ENCODE measurements around the gene PALD1. TPM values are rescaled to one million over a fixed set of nuclear protein-coding genes. Genes with fewer than 3 reads are reported as not detected.
A peak's percentile ranks its signal among the peaks of the same experiment; 100 is the strongest.

Gene PALD1
- total and polyA plus RNA-seq, 4 experiments from 2014 or later: not detected

- intact Hi-C loops (cut with micrococcal nuclease): loop anchor here (1.0 to 5.0 kb wide), 3 partner anchors 16 to 245 kb away; partner anchors contain the start of genes EIF4EBP2 and PPA1
- Mint-ChIP-seq H3K9me3 (no peaks in the 10 kb centered on the region), H3K27me3 (peaks cover 1 to 2% of the 10 kb centered on the region in 2 donors), H3K36me3 (no peaks in the 10 kb centered on the region), H3K27ac (peak overlapping the region; percentile 68 to 95 (median 89)), H3K4me1 (peaks cover 27 to 58% (median 45%) of the 10 kb centered on the region in 4 donors), H3K4me3 (peak overlapping the region; percentile 79 to 92 (median 80))
- ChIA-PET CTCF (ENCODE audit: partially characterized antibody) (interaction anchor here (0.8 to 1.2 kb wide), 3 partner anchors 16 to 17 kb away, joined by 3 to 7 read pairs (median 4); no protein-coding TSS in a partner anchor), POLR2A (ENCODE audit: partially characterized antibody) (interaction anchor here (1.0 to 2.7 kb wide), 7 partner anchors 17 to 339 kb away, joined by 3 to 11 read pairs (median 3); partner anchors contain the start of genes EIF4EBP2 and PPA1)
- H3K9me3 ChIP-seq (ENCODE audit: control insufficient read depth in 1 of 2, low read length in 2 of 2): no peaks in the 10 kb centered on the region
- peak; percentile 78 to 94 (median 80) for DNase-seq
- H3K27me3 ChIP-seq (ENCODE audit: insufficient read depth, low read length): no peaks in the 10 kb centered on the region
- H3K36me3 ChIP-seq (ENCODE audit: insufficient read depth, low read length): no peaks in the 10 kb centered on the region
- H3K4me3 ChIP-seq (ENCODE audit: low read length in 2 of 2): peak overlapping the region in 1 of 2 donors; percentile 33
- H3K4me1 ChIP-seq (ENCODE audit: insufficient read depth, low read length): peaks cover 50% of the 10 kb centered on the region
- H3K27ac ChIP-seq (ENCODE audit: low read depth, low read length): no peak overlapping the region
Measured at GRCh38 chr10:70477661-70478162, 855 bp upstream of the PALD1 start.

- no peak for DNase-seq
- Histone ChIP-seq H3K4me1 (ENCODE audit: insufficient read depth, low read length) (peaks cover 50% of the 10 kb centered on the region), H3K4me3 (ENCODE audit: low read length in 2 of 2) (no peak overlapping the region), H3K27ac (ENCODE audit: low read depth, low read length) (no peak overlapping the region), H3K36me3 (ENCODE audit: insufficient read depth, low read length) (no peaks in the 10 kb centered on the region), H3K9me3 (ENCODE audit: control insufficient read depth in 1 of 2, low read length in 2 of 2) (no peaks in the 10 kb centered on the region), H3K27me3 (ENCODE audit: insufficient read depth, low read length) (no peaks in the 10 kb centered on the region)
- Mint-ChIP-seq H3K27ac (peak overlapping the region in 3 of 7 donors; percentile 35 to 82 (median 59)), H3K4me3 (peak overlapping the region; percentile 35 to 86 (median 70)), H3K27me3 (peaks cover 0 to 1% of the 10 kb centered on the region in 2 donors), H3K9me3 (no peaks in the 10 kb centered on the region), H3K36me3 (no peaks in the 10 kb centered on the region), H3K4me1 (peaks cover 27 to 58% (median 45%) of the 10 kb centered on the region in 4 donors)
- POLR2A ChIA-PET (ENCODE audit: partially characterized antibody): no interaction called here
- CTCF ChIA-PET (ENCODE audit: partially characterized antibody): no interaction called here
- intact Hi-C loops (cut with micrococcal nuclease): loop anchor here (5.0 kb wide), 1 partner anchor 77 kb away; the partner anchor contains the start of gene EIF4EBP2
Measured at GRCh38 chr10:70479165-70479581, 606 bp downstream of the PALD1 start.

- intact Hi-C loops (cut with micrococcal nuclease): loop anchor here (5.0 kb wide), 1 partner anchor 77 kb away; the partner anchor contains the start of gene EIF4EBP2
- DNase-seq: no peak
Measured at GRCh38 chr10:70479626-70480238, 1.2 kb downstream of the PALD1 start.

GRCh38 chr10:70480239-70480861, 1.8 kb downstream of the PALD1 start:
- POLR2A ChIA-PET (ENCODE audit: partially characterized antibody): no interaction called here
- Mint-ChIP-seq H3K36me3 (no peaks in the 10 kb centered on the region), H3K9me3 (no peaks in the 10 kb centered on the region), H3K27me3 (peaks cover 0 to 1% of the 10 kb centered on the region in 2 donors), H3K4me3 (peak overlapping the region; percentile 52 to 86 (median 70)), H3K4me1 (peaks cover 27 to 53% (median 37%) of the 10 kb centered on the region in 4 donors), H3K27ac (peak overlapping the region in 6 of 7 donors; percentile 19 to 82 (median 71))
- Histone ChIP-seq H3K9me3 (ENCODE audit: control insufficient read depth in 1 of 2, low read length in 2 of 2) (no peaks in the 10 kb centered on the region), H3K27ac (ENCODE audit: low read depth, low read length) (no peak overlapping the region), H3K4me1 (ENCODE audit: insufficient read depth, low read length) (peaks cover 50% of the 10 kb centered on the region), H3K27me3 (ENCODE audit: insufficient read depth, low read length) (no peaks in the 10 kb centered on the region), H3K4me3 (ENCODE audit: low read length in 2 of 2) (no peak overlapping the region), H3K36me3 (ENCODE audit: insufficient read depth, low read length) (no peaks in the 10 kb centered on the region)
- CTCF ChIA-PET (ENCODE audit: partially characterized antibody): no interaction called here
- intact Hi-C loops (cut with micrococcal nuclease): no loop called here
- peak in 3 of 5 donors; percentile 16 to 45 (median 26) for DNase-seq

More at GRCh38 chr10:70479626-70480238, 1.2 kb downstream of the PALD1 start:
- Mint-ChIP-seq H3K4me1 (peaks cover 27 to 58% (median 42%) of the 10 kb centered on the region in 4 donors), H3K36me3 (no peaks in the 10 kb centered on the region), H3K27me3 (peaks cover 0 to 1% of the 10 kb centered on the region in 2 donors), H3K4me3 (peak overlapping the region; percentile 52 to 86 (median 70)), H3K9me3 (no peaks in the 10 kb centered on the region), H3K27ac (peak overlapping the region in 6 of 7 donors; percentile 35 to 82 (median 71))
- Histone ChIP-seq H3K27ac (ENCODE audit: low read depth, low read length) (no peak overlapping the region), H3K4me3 (ENCODE audit: low read length in 2 of 2) (no peak overlapping the region), H3K36me3 (ENCODE audit: insufficient read depth, low read length) (no peaks in the 10 kb centered on the region), H3K27me3 (ENCODE audit: insufficient read depth, low read length) (no peaks in the 10 kb centered on the region), H3K9me3 (ENCODE audit: control insufficient read depth in 1 of 2, low read length in 2 of 2) (no peaks in the 10 kb centered on the region), H3K4me1 (ENCODE audit: insufficient read depth, low read length) (peaks cover 50% of the 10 kb centered on the region)
- CTCF ChIA-PET (ENCODE audit: partially characterized antibody): no interaction called here
- POLR2A ChIA-PET (ENCODE audit: partially characterized antibody): no interaction called here

- intact Hi-C loops (cut with micrococcal nuclease): no loop called here
- Histone ChIP-seq H3K27ac (ENCODE audit: low read depth, low read length) (no peak overlapping the region), H3K4me1 (ENCODE audit: insufficient read depth, low read length) (peaks cover 46% of the 10 kb centered on the region), H3K36me3 (ENCODE audit: insufficient read depth, low read length) (no peaks in the 10 kb centered on the region), H3K4me3 (ENCODE audit: low read length in 2 of 2) (no peak overlapping the region), H3K27me3 (ENCODE audit: insufficient read depth, low read length) (no peaks in the 10 kb centered on the region), H3K9me3 (ENCODE audit: control insufficient read depth in 1 of 2, low read length in 2 of 2) (no peaks in the 10 kb centered on the region)
- Mint-ChIP-seq H3K4me1 (peaks cover 25 to 46% (median 37%) of the 10 kb centered on the region in 4 donors), H3K36me3 (no peaks in the 10 kb centered on the region), H3K4me3 (no peak overlapping the region), H3K27ac (no peak overlapping the region), H3K27me3 (peaks cover 0 to 1% of the 10 kb centered on the region in 2 donors), H3K9me3 (no peaks in the 10 kb centered on the region)
- CTCF ChIA-PET (ENCODE audit: partially characterized antibody): no interaction called here
- POLR2A ChIA-PET (ENCODE audit: partially characterized antibody): no interaction called here
- DNase-seq: no peak
Measured at GRCh38 chr10:70481105-70481504, 2.5 kb downstream of the PALD1 start.

GRCh38 chr10:70481831-70482530, 3.4 kb downstream of the PALD1 start:
- H3K27ac Mint-ChIP-seq: no peak overlapping the region
- CTCF ChIA-PET (ENCODE audit: partially characterized antibody): no interaction called here
- no peaks in the 10 kb centered on the region for H3K27me3 ChIP-seq (ENCODE audit: insufficient read depth, low read length)
- DNase-seq: no peak
- POLR2A ChIA-PET (ENCODE audit: partially characterized antibody): no interaction called here
- no peak overlapping the region for H3K27ac ChIP-seq (ENCODE audit: low read depth, low read length)
- H3K4me1 Mint-ChIP-seq: peaks cover 20 to 39% (median 31%) of the 10 kb centered on the region in 4 donors
- H3K27me3 Mint-ChIP-seq: peaks cover 0 to 1% of the 10 kb centered on the region in 2 donors
- peaks cover 39% of the 10 kb centered on the region for H3K4me1 ChIP-seq (ENCODE audit: insufficient read depth, low read length)
- no peaks in the 10 kb centered on the region for H3K9me3 ChIP-seq (ENCODE audit: control insufficient read depth in 1 of 2, low read length in 2 of 2)
- intact Hi-C loops (cut with micrococcal nuclease): no loop called here
- H3K4me3 Mint-ChIP-seq: peak overlapping the region in 1 of 8 donors; percentile 30
- no peaks in the 10 kb centered on the region for H3K9me3 Mint-ChIP-seq
- no peak overlapping the region for H3K4me3 ChIP-seq (ENCODE audit: low read length in 2 of 2)
- H3K36me3 Mint-ChIP-seq: no peaks in the 10 kb centered on the region
- H3K36me3 ChIP-seq (ENCODE audit: insufficient read depth, low read length): no peaks in the 10 kb centered on the region
